ENCODE data around the gene EBPL. TPM values are rescaled to one million over a fixed set of nuclear protein-coding genes. Genes with fewer than 3 reads are reported as not detected.

EBPL gene
- total and polyA plus RNA-seq, 9 of the 15 experiments (the other 6 are each of a cell fraction or from before 2014, with no cell fraction given), result 5.2 to 68.3 (median 43.0) TPM

GRCh38 chr13:49629947-49630346 lies 61.3 kb downstream of the EBPL start (continued):
- TF ChIP-seq SMARCE1 (IDR thresholded peaks at IDR 0.05), result peak; percentile 45; the same call in 1 of the 2 replicates
- peak in 1 of 2 experiments; percentile 27; a peak in 1 of 4 replicates for TF ChIP-seq HDAC1 (IDR thresholded peaks at IDR 0.05)
- TF ChIP-seq, protein P1, sequence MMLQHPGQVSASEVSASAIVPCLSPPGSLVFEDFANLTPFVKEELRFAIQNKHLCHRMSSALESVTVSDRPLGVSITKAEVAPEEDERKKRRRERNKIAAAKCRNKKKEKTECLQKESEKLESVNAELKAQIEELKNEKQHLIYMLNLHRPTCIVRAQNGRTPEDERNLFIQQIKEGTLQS (IDR thresholded peaks at IDR 0.05), result peak; percentile 59; the same call in 1 of the 2 replicates
- TF ChIP-seq, protein P1 (CRISPR knock-in tag; conservative IDR thresholded peaks at IDR 0.05), result no peak
- no peak for TF ChIP-seq ZNF589 (CRISPR knock-in tag; IDR thresholded peaks at IDR 0.05; ENCODE audit: low read depth)

DNA sequence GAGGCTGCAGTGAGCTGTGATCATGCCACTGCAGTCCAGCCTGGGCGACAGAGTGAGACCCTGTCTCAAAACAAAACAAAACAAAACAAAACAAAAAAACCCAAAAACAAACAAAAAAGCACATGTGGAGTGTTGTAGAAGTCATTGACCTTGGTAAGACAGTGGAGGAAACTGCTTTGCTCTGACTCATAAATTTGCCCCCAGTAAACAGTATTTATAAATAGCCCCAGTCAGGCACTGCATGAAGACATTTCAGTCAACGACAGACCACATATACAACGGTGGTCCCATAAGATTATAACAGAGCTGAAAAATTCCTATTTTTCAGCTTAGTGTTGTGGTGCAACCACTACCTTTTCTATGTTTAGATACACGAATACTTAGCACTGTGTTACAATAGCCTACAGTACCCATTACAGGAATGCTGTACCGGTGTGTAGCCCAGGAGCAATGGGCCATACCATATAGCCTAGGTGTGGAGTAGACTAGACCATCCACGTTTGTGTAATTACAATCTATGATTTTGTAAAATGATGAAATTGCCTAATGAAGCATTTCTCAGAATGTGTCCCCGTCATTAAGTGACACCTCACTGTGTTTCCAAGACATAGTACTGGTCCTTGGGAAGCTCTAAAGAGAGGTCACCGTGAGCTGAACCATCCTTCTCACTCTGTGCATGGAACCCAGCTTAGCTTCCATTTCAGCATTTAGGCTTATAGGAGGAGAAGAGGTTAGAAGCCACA lies 61.9 kb downstream of the EBPL start:
- ChIA-PET CTCF (ENCODE audit: low intra/inter-chr PET ratio) (no interaction called here), POLR2A (interaction anchor here (0.7 to 1.5 kb wide), 3 partner anchors 12 to 62 kb away, joined by 3 to 4 read pairs (median 3); partner anchors contain the start of gene EBPL)
- H3K4me3 ChIP-seq, result no peak overlapping the region
- H2AFZ ChIP-seq (ENCODE audit: low read depth, low read length), result peak overlapping the region; percentile 55; the same call in 1 of the 2 replicates
- no peaks in the 10 kb centered on the region for H3K27me3 ChIP-seq (ENCODE audit: control insufficient read depth in 2 of 2, insufficient read depth in 2 of 2, low read length in 2 of 2)
- 25% methylated on average over 6 of the region's 8 CpGs for WGBS (ENCODE audit: insufficient coverage, low coverage, missing lambda C conversion rate)
- no peaks in the 10 kb centered on the region for H3K9me3 ChIP-seq (replicated peaks; ENCODE audit: control insufficient read depth, insufficient read depth, low read depth, low read length)
- DNase-seq (ENCODE audit: extremely low read depth in 1 of 4, low spot score in 3 of 4) (no peak), ATAC-seq (no peak), FAIRE-seq (no peak)
- H3K4me1 ChIP-seq (replicated peaks in 1 of 2; ENCODE audit: control insufficient read depth in 2 of 2, insufficient read depth in 2 of 2, low read length in 2 of 2), result peaks cover 12 to 21% of the 10 kb centered on the region in 2 experiments; a peak in 4 of 5 replicates
- intact Hi-C loops (cut with micrococcal nuclease) (no loop called here), in situ Hi-C loops (cut with MboI) (no loop called here)
- H3K36me3 ChIP-seq (ENCODE audit: control insufficient read depth, insufficient read depth, low read length), result no peaks in the 10 kb centered on the region
- no peaks in the 10 kb centered on the region for H3K79me2 ChIP-seq (ENCODE audit: control insufficient read depth, insufficient read depth, low read length)
- H3K27ac ChIP-seq (ENCODE audit: extremely low read depth, low read depth, low read length), result no peak overlapping the region
- no peak overlapping the region for H3K9ac ChIP-seq (ENCODE audit: insufficient read depth in 1 of 2, low read depth in 2 of 2, low read length in 2 of 2)
- BruUV-seq (replicated peaks), result no TSS peak
- peak; percentile 87 for TF ChIP-seq PRDM10 (IDR thresholded peaks at IDR 0.05; ENCODE audit: partially characterized antibody)
- no peak for TF ChIP-seq FOXO4 (CRISPR knock-in tag; IDR thresholded peaks at IDR 0.05)
- no peaks in the 10 kb centered on the region for H3K9me1 ChIP-seq (ENCODE audit: control insufficient read depth, insufficient read depth, low read length)
- no peak overlapping the region for H3K4me2 ChIP-seq (ENCODE audit: insufficient read depth, low read length)
- no peaks in the 10 kb centered on the region for H4K20me1 ChIP-seq (replicated peaks; ENCODE audit: control insufficient read depth, insufficient read depth, low read length)
